Right lobe of liver (tissue), 6 donors: ENCODE results near the gene SPATA20. TPM values are rescaled to one million over a fixed set of nuclear protein-coding genes. Genes with fewer than 3 reads are reported as not detected.
A peak's percentile ranks its signal among the peaks of the same experiment; 100 is the strongest.

Experiments
- ATAC-seq, 4 donors: fragments of 200-7000 bp; cut with Tn5 transposase; one replicate each; pipeline ENCODE4 v1.9.1; 2020; ENCODE audit warnings: mild to moderate bottlenecking in 4 of 4, moderate library complexity in 4 of 4
- DNase-seq, 3 donors: peaks; one replicate each; pipeline ENCODE4 v3.0.0-alpha.2; 2020
- H3K27ac ChIP-seq, 3 donors: fragments of 200-600 bp; one replicate each; pipeline ENCODE4 v1.8.0; 2022
- H3K27me3 ChIP-seq, 2 donors: fragments of 200-600 bp; one replicate each; pipeline ENCODE4 v1.8.0; 2022
- H3K36me3 ChIP-seq, 4 donors: fragments of 200-600 bp; sonication (generic) in 1 of 4; one replicate each; pipeline versions ENCODE4 v1.5.1 to v1.8.0; 2017 to 2022; ENCODE audit warnings: control low read depth in 1 of 4
- H3K4me1 ChIP-seq, 4 donors: fragments of 200-600 bp; sonication (generic) in 1 of 4; one replicate each; pipeline versions ENCODE4 v1.5.1 to v1.8.0; 2017 to 2022; ENCODE audit warnings: control low read depth in 1 of 4
- H3K4me3 ChIP-seq, 3 donors: fragments of 200-600 bp; one replicate each; pipeline ENCODE4 v1.8.0; 2022
- H3K9me3 ChIP-seq, 4 donors: fragments of 200-600 bp; sonication (generic) in 1 of 4; one replicate each; pipeline versions ENCODE4 v1.5.1 to v1.8.0; 2017 to 2022; ENCODE audit warnings: control low read depth in 1 of 4
- CTCF ChIP-seq, 4 donors: fragments of 200-600 bp in 3 of 4; fragments of 450-650 bp in 1 of 4; IDR thresholded peaks; one replicate each; pipeline versions ENCODE4 v1.5.1 to v1.8.0; 2016 to 2022; ENCODE audit warnings: antibody characterized with exemption in 4 of 4, mild to moderate bottlenecking in 2 of 4
- POLR2A ChIP-seq: fragments of 450-650 bp; IDR thresholded peaks from one replicate; pipeline ENCODE4 v1.6.1; 2017; ENCODE audit warnings: antibody characterized with exemption, mild to moderate bottlenecking
- WGBS: methylation state at CpG from one replicate; pipeline ENCODE4 v1.1.6; 2018; ENCODE audit warnings: low coverage, low lambda C conversion rate; ENCODE audit not compliant: insufficient coverage; ENCODE audit errors: missing lambda C conversion rate; 5-methylcytosine and 5-hydroxymethylcytosine counted together
- intact Hi-C, 2 donors: fragments of 100-400 bp; cut with DNase I; formaldehyde crosslinking; loops; one replicate each; pipeline versions ENCODE4 v1.11.2 to v1.14.1; 2022
- total RNA-seq, 6 experiments: library from RNA; depleted of rRNA in 2 of 6; stranded (reverse); fragments of >200 nt in 2 of 6; fragmentation: NEBNext Ultra II Directional in 3 of 6; extraction: Animal tissue kit (Norgen Biotek cat#: 25700) in 3 of 6; gene quantifications; one replicate each; pipeline versions ENCODE4 v1.1.0 to v1.2.4, GENCODE V29; 2016 to 2023
- donor health status: DM: no; HTN: yes; CAD: no.
- donor health status: DM: no; HTN: no; CAD: no.
- donor health status: DM: no; HTN: no; CAD: no.
- donor health status: DM: no; HTN: yes; CAD: no.
- donor health status: DM: no; HTN: yes; CAD: no.

SPATA20 gene
- total RNA-seq, 6 experiments from 2014 or later: 29.6 to 203 (median 34.2) TPM

DNA sequence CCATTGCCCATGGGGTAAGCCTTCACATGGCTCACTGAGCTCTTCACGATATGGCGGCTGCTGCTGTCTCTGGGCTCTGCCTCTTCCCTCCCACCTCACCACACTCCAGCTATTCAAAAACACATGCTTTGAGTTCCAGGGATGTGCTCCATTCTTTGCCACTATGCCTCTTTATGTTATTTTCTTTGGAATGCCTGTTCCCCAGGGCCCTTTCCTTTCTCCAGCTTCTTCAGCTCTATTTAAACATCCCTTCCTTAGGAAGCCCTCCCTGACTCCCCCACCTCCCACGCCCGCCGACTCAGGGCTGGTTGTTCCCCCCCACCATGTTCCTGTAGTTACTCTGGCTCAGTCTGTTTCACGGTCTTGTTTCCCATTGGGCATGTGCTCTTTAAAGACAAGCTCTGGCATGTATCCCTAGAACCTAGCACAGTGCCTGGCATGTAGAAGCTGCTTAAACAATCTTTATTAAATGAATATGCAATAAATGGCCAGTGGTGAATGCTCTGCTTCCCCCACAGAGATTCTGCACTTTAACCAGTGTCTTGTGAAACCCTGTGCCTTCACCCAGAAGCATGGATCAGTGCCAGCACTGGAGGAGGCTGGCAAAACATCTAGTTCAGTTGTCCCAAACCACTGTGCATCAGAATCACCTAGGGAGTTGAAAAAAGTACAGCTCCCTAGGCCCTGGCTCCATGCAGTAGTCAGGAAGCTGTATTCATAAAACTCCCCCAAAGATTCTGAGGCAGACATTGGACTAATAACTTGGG, 31.9 kb upstream of the SPATA20 start:
- H3K27ac ChIP-seq: no peak overlapping the region
- no peaks in the 10 kb centered on the region for H3K9me3 ChIP-seq
- no peaks in the 10 kb centered on the region for H3K36me3 ChIP-seq
- peak; percentile 88 to 96 (median 92) for ATAC-seq
- no peak overlapping the region for H3K4me3 ChIP-seq
- DNase-seq: peak; percentile 74 to 92 (median 84)
- no peaks in the 10 kb centered on the region for H3K27me3 ChIP-seq
- intact Hi-C loops: no loop called here
- WGBS: 55% methylated on average over 6 of the region's 6 CpGs
- peaks cover 0 to 7% (median 0%) of the 10 kb centered on the region in 4 donors for H3K4me1 ChIP-seq
- no peak for TF ChIP-seq POLR2A

DNA sequence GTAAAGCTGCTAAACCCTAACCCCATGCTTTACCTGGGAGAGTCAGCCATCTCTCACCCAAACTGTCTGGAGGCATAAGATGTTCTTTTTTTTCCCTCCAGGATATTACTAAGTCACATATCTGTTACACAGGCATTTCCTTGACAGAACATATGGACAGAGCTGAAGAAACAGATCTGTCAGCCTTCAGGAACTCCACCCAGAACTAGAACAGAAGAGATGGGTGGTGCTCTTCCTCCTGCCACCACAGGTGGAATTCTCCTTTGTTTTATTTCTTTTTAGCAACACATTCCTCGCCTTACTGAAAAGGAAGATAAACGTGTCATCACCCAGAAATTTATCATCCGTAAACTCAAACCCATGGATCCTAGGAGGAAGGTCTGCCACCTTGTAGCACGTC, 30.0 kb upstream of the SPATA20 start:
- Histone ChIP-seq H3K4me3 (no peak overlapping the region), H3K27me3 (no peaks in the 10 kb centered on the region), H3K27ac (no peak overlapping the region), H3K9me3 (no peaks in the 10 kb centered on the region), H3K36me3 (no peaks in the 10 kb centered on the region), H3K4me1 (peaks cover 0 to 7% (median 0%) of the 10 kb centered on the region in 4 donors)
- DNase-seq: no peak
- intact Hi-C loops: no loop called here
- 79% methylated on average over 4 of the region's 4 CpGs for WGBS
- no peak for TF ChIP-seq CTCF (IDR thresholded peaks at IDR 0.05)
- TF ChIP-seq POLR2A: no peak
- no peak for ATAC-seq

GRCh38 chr17:50517504-50518383, 29.2 kb upstream of the SPATA20 start:
- 84% methylated on average over 7 of the region's 8 CpGs for WGBS
- no peaks in the 10 kb centered on the region for H3K36me3 ChIP-seq
- intact Hi-C loops: no loop called here
- TF ChIP-seq POLR2A: no peak
- TF ChIP-seq CTCF (IDR thresholded peaks at IDR 0.05): no peak
- DNase-seq: no peak
- no peak overlapping the region for H3K27ac ChIP-seq
- no peak overlapping the region for H3K4me3 ChIP-seq
- no peak for ATAC-seq
- H3K27me3 ChIP-seq: no peaks in the 10 kb centered on the region
- peaks cover 0 to 7% (median 0%) of the 10 kb centered on the region in 4 donors for H3K4me1 ChIP-seq
- no peaks in the 10 kb centered on the region for H3K9me3 ChIP-seq

GRCh38 chr17:50518384-50519023, 28.5 kb upstream of the SPATA20 start:
- DNase-seq: no peak
- 83% methylated on average over 11 of the region's 13 CpGs for WGBS
- ATAC-seq: no peak
- TF ChIP-seq CTCF (IDR thresholded peaks at IDR 0.05) (no peak), POLR2A (no peak)
- intact Hi-C loops: no loop called here
- H3K9me3 ChIP-seq: no peaks in the 10 kb centered on the region
- H3K4me1 ChIP-seq: peaks cover 0 to 7% (median 0%) of the 10 kb centered on the region in 4 donors
- no peaks in the 10 kb centered on the region for H3K36me3 ChIP-seq
- no peak overlapping the region for H3K27ac ChIP-seq
- no peaks in the 10 kb centered on the region for H3K27me3 ChIP-seq
- no peak overlapping the region for H3K4me3 ChIP-seq
